PFSK-1 (cell line): ENCODE data around the gene EIPR1.

Experiments used
- FOXP2 ChIP-seq: optimal IDR thresholded peaks from 2 replicates; pipeline ENCODE3; 2011; ENCODE audit warnings: borderline replicate concordance, control low read depth, inconsistent platforms; ENCODE audit not compliant: insufficient read depth; ENCODE audit errors: extremely low read length, extremely low read depth
- POLR2AphosphoS5 ChIP-seq: IDR thresholded peaks from 2 replicates; pipeline ENCODE4 v1.6.1; 2012; ENCODE audit warnings: low read depth, mild to moderate bottlenecking, control low read depth, low read length, moderate library complexity
- SIN3A ChIP-seq: IDR thresholded peaks from 2 replicates; pipeline ENCODE4 v1.6.1; 2012; ENCODE audit warnings: mild to moderate bottlenecking, low read length, moderate library complexity, borderline replicate concordance; ENCODE audit not compliant: insufficient read depth
- TAF1 ChIP-seq: IDR thresholded peaks from 2 replicates; pipeline ENCODE4 v1.6.1; 2012; ENCODE audit warnings: low read length, control low read depth, borderline replicate concordance; ENCODE audit not compliant: insufficient read depth
- TF ChIP-seq, protein P1 (sequence below), 2 experiments: IDR thresholded peaks; 2 replicates each; pipeline versions ENCODE4 v1.6.1 to v1.8.0; 2011 to 2012; ENCODE audit warnings: low read depth in 2 of 2, low read length in 2 of 2, control low read depth in 1 of 2, inconsistent platforms in 1 of 2, mild to moderate bottlenecking in 1 of 2, moderate library complexity in 1 of 2; ENCODE audit not compliant: insufficient read depth in 1 of 2

The EIPR1 gene

DNA sequence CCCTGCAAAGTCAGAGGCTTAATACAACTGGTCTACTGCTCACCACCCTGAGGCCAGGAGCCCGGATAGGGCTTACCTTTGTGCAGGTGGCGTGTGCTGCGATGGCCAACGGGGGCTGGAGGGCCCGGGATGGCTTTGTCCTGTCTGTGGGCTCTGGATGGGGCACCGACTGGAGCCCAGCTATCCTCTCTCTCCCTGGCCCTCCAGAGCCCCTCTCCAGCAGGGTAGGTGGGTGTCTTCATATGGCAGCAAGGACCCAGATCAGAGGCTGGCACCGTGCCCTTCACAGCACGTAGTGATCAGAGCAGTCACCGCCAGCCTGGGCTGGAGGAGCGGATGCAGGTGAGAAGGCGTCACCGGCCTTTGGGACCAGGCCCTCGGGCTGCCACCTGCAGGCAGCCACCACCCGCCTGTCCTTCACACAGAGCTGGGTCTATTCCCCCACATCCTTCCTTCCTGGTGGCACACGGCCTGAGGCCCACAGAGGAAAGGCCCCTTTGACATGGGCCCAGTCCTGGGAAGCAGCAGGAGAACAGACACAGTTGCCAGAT is 232.1 kb downstream of the EIPR1 start:
- TF ChIP-seq POLR2AphosphoS5: no peak
- no peak for TF ChIP-seq TAF1
- TF ChIP-seq FOXP2: no peak
- no peak for TF ChIP-seq SIN3A
- TF ChIP-seq, protein P1, sequence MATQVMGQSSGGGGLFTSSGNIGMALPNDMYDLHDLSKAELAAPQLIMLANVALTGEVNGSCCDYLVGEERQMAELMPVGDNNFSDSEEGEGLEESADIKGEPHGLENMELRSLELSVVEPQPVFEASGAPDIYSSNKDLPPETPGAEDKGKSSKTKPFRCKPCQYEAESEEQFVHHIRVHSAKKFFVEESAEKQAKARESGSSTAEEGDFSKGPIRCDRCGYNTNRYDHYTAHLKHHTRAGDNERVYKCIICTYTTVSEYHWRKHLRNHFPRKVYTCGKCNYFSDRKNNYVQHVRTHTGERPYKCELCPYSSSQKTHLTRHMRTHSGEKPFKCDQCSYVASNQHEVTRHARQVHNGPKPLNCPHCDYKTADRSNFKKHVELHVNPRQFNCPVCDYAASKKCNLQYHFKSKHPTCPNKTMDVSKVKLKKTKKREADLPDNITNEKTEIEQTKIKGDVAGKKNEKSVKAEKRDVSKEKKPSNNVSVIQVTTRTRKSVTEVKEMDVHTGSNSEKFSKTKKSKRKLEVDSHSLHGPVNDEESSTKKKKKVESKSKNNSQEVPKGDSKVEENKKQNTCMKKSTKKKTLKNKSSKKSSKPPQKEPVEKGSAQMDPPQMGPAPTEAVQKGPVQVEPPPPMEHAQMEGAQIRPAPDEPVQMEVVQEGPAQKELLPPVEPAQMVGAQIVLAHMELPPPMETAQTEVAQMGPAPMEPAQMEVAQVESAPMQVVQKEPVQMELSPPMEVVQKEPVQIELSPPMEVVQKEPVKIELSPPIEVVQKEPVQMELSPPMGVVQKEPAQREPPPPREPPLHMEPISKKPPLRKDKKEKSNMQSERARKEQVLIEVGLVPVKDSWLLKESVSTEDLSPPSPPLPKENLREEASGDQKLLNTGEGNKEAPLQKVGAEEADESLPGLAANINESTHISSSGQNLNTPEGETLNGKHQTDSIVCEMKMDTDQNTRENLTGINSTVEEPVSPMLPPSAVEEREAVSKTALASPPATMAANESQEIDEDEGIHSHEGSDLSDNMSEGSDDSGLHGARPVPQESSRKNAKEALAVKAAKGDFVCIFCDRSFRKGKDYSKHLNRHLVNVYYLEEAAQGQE (IDR thresholded peaks at IDR 0.05; ENCODE audit: insufficient read depth in 1 of 2, low read depth in 2 of 2, low read length in 2 of 2): no peak

DNA sequence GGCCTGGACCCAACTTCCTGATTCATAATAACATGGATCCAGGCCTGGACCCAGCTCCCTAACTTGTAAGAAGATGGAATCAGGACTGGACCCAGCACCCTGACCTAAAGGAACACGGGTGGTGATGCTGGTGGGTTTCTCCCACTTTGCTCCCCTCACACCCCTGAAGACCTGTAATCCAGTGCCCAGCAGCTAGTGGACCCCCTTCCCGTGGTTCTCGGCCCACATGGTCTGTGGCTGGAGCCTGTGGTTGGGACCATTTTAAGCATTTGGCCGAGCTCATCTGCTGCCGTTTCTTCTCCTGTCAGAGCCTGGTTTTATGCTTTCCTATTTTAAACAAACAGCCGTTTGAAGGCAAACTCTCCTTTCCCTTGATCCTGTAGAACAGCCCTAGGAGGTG is 232.8 kb downstream of the EIPR1 start:
- TF ChIP-seq FOXP2: no peak
- no peak for TF ChIP-seq SIN3A
- TF ChIP-seq, protein P1 (IDR thresholded peaks at IDR 0.05; ENCODE audit: insufficient read depth in 1 of 2, low read depth in 2 of 2, low read length in 2 of 2): no peak
- TF ChIP-seq POLR2AphosphoS5: no peak

DNA sequence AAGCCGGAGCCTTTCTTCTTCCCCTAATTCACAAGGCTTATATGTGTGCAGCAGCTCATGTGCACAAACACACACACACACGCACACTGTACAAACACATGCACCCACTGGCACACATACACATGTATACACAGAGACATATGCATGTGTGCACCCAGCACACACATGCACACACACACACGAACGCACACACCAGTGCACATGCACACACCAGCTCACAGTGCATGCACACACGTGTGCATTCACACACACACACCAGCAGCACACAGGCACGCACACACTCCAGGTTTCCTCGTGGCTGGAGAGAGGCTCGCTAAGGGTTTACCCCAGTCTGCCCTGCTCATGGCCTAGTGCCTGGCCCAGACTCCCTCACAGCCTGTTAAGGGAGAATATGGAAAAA is 234.0 kb downstream of the EIPR1 start:
- TF ChIP-seq TAF1 (no peak), SIN3A (no peak), FOXP2 (no peak), POLR2AphosphoS5 (no peak)
- TF ChIP-seq, protein P1 (IDR thresholded peaks at IDR 0.05; ENCODE audit: insufficient read depth in 1 of 2, low read depth in 2 of 2, low read length in 2 of 2): no peak

DNA sequence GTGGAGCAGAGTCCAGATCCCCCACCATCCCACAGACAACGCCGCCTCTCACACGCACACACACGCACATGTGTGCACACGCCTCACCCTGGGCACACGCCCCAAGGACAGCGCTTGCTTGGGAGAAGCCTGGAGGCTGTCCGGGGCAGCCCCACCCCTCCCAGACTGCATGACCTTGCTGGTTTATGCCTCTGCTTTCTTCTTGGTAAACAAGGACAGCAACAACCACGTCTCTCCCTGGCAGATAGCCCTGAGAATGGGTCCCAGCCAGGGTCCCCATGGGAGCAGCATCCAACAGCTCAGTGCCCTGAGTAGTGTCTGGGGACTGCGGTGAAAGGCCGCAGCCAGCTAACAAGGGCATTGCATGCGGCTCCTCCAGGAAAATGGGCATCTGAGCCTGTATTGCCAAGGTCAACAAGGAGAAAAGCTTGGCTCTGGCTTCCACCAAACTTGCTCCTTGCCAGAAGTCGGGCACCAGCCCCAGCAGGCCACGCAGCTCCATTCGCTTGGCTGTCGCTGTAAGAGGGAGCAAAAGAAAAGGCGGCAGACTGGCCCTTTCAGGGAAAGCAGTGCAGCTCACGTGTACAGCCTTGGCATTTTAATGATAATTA is 234.6 kb downstream of the EIPR1 start:
- TF ChIP-seq FOXP2 (no peak), SIN3A (no peak)

DNA sequence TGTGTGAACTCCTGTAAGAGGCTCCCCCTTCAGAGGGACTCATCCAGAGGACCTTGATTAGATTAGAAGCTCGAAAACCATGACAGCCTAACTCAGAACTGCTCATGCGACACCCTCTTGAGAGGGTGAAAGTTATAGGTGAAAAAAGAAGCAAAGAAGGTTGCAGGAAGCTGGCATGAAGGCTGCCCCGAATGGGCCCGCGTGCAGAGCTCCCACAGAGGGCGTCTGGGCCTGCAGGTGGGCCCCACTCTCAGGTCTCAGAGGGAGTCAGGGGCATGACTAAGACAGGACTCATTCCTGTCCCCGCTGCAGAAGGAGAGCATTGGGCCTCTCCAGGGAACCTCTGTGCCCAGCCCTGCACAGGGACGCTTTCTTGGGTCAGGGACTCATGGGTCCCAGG is 235.4 kb downstream of the EIPR1 start:
- TF ChIP-seq, protein P1 (IDR thresholded peaks at IDR 0.05; ENCODE audit: insufficient read depth in 1 of 2, low read depth in 2 of 2, low read length in 2 of 2): no peak
- TF ChIP-seq TAF1: no peak
- TF ChIP-seq FOXP2: no peak
- no peak for TF ChIP-seq SIN3A
- TF ChIP-seq POLR2AphosphoS5: no peak
